Breast epithelium (tissue), 3 donors: ENCODE data around the gene IFT81.

Experiments used
- CTCF ChIP-seq, 3 donors: fragments of 450-650 bp; IDR thresholded peaks; one replicate each; pipeline ENCODE4 v1.5.1; 2016 to 2017; ENCODE audit warnings: antibody characterized with exemption in 3 of 3, mild to moderate bottlenecking in 3 of 3, moderate library complexity in 3 of 3
- POLR2A ChIP-seq: fragments of 450-650 bp; IDR thresholded peaks from one replicate; pipeline ENCODE4 v1.6.1; 2016; ENCODE audit warnings: antibody characterized with exemption, mild to moderate bottlenecking, moderate library complexity

GRCh38 chr12:110247340-110248095 is 123.4 kb downstream of the IFT81 start:
- TF ChIP-seq CTCF (IDR thresholded peaks at IDR 0.05): no peak
- TF ChIP-seq POLR2A: no peak
